NCI-H748 treated with DMSO at 0.1 percent for 48 hours (cell line): Measurements from ENCODE around the gene PHF21A.
"Not testable (repeated sequence)": the region's sequence is repeated elsewhere in the genome, so short reads cannot be mapped to it uniquely, and the experiment has no call there.

ENCODE experiments used
- DNase-seq: peaks from one replicate; lab custom pipeline; 2025; lab: John Stamatoyannopoulos, UW

The PHF21A gene

GRCh38 chr11:45920531-45921477, 200.4 kb downstream of the PHF21A start:
- no peak for DNase-seq

GRCh38 chr11:45919806-45920530, 201.3 kb downstream of the PHF21A start:
- no peak for DNase-seq

GRCh38 chr11:45918962-45919675, 202.1 kb downstream of the PHF21A start:
- no peak for DNase-seq

- DNase-seq = peak; percentile 80
These were observed 202.8 kb downstream of the PHF21A start for GRCh38 chr11:45918331-45918941.

GRCh38 chr11:45917623-45918330, 203.5 kb downstream of the PHF21A start, which contains the start of gene PEX16:
PEX16 (minus strand) TSS chr11:45917877; CDS start chr11:45917811, 66 bp downstream.
- DNase-seq = peak; percentile 94

- DNase-seq = no peak
These were observed 204.0 kb downstream of the PHF21A start for GRCh38 chr11:45917286-45917622.

GRCh38 chr11:45915446-45915845, 205.8 kb downstream of the PHF21A start:
- DNase-seq = no peak

- DNase-seq = no peak
These were observed 207.2 kb downstream of the PHF21A start for GRCh38 chr11:45913942-45914635.

- no peak for DNase-seq
These were observed 207.7 kb downstream of the PHF21A start for GRCh38 chr11:45913514-45913913.

GRCh38 chr11:45910623-45911022, 210.6 kb downstream of the PHF21A start:
- no peak for DNase-seq

GRCh38 chr11:45909594-45910475, 211.4 kb downstream of the PHF21A start:
- DNase-seq = no peak

GRCh38 chr11:45907911-45908370, 213.3 kb downstream of the PHF21A start:
- no peak for DNase-seq

GRCh38 chr11:45906965-45907611, 214.2 kb downstream of the PHF21A start, which contains the start of gene FREY1:
FREY1 (minus strand) TSS chr11:45907271; CDS start chr11:45907245, 26 bp downstream.
- no peak for DNase-seq

- no peak for DNase-seq
These were observed 215.1 kb downstream of the PHF21A start for GRCh38 chr11:45906096-45906682.

GRCh38 chr11:45905576-45905975, 215.7 kb downstream of the PHF21A start:
- DNase-seq = not testable (repeated sequence)

- DNase-seq = no peak
These were observed 216.2 kb downstream of the PHF21A start for GRCh38 chr11:45905095-45905494.

- no peak for DNase-seq
These were observed 216.8 kb downstream of the PHF21A start for GRCh38 chr11:45904309-45904915.
